Testis (tissue), 2 donors: ENCODE data around the gene C9orf50.

ENCODE experiments used
- CTCF ChIP-seq, 3 experiments: fragments of 450-650 bp in 2 of 3; fragments of 200-600 bp in 1 of 3; sonication (generic) in 1 of 3; IDR thresholded peaks; one replicate each; pipeline ENCODE4 v1.5.1; 2016 to 2019; ENCODE audit warnings: antibody characterized with exemption in 3 of 3, mild to moderate bottlenecking in 2 of 3, moderate library complexity in 1 of 3
- POLR2A ChIP-seq: fragments of 450-650 bp; IDR thresholded peaks from one replicate; pipeline ENCODE4 v1.6.1; 2017; ENCODE audit warnings: antibody characterized with exemption, mild to moderate bottlenecking, moderate library complexity

DNA sequence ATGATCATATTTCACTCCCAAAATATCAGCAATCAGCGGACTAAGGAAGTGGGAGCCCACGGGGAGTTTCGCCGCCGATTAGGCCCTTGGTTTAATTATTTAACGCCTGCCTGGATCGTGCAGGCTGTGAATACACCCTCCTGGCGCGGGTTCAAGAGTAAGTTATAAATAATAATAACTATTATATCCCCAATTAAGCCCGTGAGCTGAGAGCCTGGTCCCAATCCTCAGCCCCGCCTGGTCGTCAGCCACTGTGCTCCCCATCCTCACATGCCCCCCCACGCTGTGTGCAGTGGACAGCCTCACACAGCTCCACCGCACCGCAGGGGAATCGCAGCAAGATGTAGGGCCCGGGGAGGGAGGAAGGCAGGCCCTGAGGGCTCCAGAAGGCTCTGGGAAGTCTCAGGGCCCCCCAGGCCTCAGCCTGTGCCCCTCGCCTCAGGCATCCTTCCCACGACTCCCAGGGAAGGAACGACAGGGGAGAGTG is 33.7 kb upstream of the C9orf50 start:
- TF ChIP-seq POLR2A (no peak), CTCF (IDR thresholded peaks at IDR 0.05) (no peak)
